ENCODE data around the gene AJAP1.

AJAP1 gene

DNA sequence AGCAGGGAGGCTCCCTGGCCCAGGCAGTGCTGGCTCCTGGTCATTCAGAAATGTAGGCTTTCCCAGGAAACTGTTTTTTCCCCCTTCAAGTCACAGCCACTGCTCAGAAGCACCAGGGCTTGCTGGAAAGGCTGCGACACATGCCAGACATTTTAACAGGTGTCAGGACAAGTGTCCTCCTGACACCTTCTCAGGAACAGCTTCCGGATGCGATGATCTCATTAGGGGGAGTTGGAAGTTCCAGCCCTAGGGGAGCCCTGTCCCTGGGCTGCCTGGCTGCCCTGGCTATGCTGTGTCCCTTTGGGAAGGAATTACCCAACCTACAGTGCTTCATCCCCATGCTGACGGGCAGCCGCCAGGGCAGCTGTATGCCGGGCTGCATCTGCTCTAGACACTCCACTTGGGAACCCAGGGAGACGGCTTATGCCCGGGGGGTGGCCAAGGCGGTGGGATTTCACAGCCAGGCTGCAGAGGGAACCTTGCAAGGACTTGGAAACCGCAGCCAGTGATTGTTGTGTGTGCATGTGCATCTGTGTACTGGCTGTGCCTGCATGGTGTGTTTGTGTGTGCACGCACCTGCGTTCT is 41.8 kb downstream of the AJAP1 start:
- TF ChIP-seq, protein P1, sequence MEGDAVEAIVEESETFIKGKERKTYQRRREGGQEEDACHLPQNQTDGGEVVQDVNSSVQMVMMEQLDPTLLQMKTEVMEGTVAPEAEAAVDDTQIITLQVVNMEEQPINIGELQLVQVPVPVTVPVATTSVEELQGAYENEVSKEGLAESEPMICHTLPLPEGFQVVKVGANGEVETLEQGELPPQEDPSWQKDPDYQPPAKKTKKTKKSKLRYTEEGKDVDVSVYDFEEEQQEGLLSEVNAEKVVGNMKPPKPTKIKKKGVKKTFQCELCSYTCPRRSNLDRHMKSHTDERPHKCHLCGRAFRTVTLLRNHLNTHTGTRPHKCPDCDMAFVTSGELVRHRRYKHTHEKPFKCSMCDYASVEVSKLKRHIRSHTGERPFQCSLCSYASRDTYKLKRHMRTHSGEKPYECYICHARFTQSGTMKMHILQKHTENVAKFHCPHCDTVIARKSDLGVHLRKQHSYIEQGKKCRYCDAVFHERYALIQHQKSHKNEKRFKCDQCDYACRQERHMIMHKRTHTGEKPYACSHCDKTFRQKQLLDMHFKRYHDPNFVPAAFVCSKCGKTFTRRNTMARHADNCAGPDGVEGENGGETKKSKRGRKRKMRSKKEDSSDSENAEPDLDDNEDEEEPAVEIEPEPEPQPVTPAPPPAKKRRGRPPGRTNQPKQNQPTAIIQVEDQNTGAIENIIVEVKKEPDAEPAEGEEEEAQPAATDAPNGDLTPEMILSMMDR (IDR thresholded peaks at IDR 0.05; ENCODE audit: low read depth, low read length), result no peak
- H3K4me3 ChIP-seq (ENCODE audit: low read depth, low read length), result no peak overlapping the region

DNA sequence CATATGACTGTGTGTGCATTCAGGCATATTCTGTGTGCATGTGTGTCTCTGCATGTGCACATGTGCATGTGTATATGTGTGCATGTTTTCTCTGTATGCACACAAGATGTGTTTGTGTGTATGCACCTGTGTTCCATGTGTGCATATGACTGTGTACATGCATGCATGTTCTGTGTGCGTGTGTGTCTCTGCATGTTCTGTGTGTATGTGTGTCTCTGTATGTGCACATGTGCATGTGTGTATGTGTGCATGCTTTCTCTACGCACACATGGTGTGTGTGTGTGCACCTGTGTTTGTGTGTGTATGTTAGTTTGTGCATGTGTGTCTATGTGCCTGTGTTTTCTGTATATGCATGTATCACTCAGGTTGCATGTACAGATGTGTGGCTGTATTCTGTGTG is 42.3 kb downstream of the AJAP1 start:
- H3K4me3 ChIP-seq (ENCODE audit: low read depth, low read length), result no peak overlapping the region
- TF ChIP-seq, protein P1 (IDR thresholded peaks at IDR 0.05; ENCODE audit: low read depth, low read length), result no peak

DNA sequence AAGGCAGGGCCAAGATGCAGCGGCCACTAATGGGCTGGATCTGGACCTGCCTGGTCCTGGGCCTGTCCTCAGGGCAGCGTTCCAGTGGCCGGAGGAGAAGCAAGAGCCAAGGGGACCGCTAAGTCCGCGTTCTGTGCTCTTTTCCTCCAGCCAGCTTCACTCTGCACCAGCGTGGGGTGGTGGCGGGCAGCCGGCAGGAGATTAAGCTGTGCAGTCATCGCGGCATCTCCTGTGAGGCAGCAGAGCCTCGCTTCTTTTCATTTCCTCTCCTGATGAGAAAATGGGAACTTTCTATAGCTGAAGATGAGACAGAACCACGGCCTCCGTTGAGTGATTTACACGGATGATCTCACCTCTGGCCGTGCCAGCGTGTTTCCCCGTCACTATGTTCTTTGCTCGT is 43.4 kb downstream of the AJAP1 start:
- no peak overlapping the region for H3K4me3 ChIP-seq (ENCODE audit: low read depth, low read length)
- TF ChIP-seq, protein P1 (IDR thresholded peaks at IDR 0.05; ENCODE audit: low read depth, low read length), result no peak

DNA sequence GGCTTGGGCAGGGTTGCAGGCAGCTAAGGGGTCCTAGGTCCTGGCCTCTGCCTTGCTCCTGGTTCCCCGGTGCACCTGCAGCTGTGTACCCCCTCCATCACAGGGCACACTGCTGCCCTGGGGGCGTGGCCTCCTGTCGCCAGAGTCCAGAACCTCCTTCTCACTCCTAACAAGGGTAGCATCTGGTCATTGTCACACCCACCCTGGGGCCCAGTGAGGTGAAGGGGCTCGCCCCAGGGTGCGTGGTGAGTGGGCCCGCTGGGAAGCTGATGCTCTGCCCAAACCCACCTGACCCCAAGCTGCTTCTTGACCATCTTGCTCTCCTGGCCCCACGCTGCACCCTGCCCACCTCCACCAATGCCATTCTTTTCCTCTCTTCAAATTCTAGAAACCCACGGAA is 44.5 kb downstream of the AJAP1 start:
- TF ChIP-seq, protein P1 (IDR thresholded peaks at IDR 0.05; ENCODE audit: low read depth, low read length), result no peak
- no peak overlapping the region for H3K4me3 ChIP-seq (ENCODE audit: low read depth, low read length)

DNA sequence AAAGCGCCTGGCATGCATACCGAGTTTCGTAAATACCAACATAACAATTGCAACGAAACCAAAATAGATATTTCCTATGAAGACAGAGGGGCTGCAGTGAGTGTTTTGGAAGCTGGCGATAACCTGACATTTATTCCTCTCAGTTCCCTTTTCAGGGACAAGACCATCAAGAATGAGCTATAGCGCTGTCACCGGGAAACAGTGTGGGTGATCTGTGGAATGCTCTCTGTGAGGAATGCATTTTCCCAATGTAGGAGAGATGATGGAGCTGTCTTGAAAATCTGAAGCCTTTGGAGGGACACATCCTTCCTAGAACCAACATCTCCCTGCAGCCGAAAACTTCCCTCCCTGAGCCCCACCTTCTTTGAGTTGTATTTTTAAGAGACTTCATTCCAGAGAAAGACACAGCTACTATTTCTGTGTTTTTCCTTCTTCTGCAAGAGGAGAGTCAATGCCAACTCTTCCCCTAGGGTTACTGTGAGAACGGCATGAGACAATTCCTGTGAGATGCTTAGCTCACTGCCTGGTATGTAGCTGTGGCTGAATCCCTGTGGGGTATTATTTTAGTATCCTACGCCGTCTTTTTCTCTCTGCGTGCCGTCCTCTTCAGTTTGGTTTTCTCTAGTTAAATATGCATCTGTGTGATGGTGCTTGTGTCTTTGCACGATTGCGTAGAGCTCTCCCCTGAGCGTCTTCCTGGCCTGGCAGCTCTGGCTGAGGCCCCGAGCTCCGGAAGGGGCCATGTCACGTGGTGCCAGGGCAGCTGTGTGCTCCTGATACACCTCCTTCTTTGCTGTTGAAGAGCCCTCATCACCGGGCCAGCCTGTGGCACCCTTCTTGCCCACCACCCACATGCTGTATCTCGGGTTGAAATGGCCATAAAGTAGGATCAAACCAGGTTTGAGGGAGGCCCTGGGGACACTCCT is 45.2 kb downstream of the AJAP1 start:
- TF ChIP-seq, protein P1 (IDR thresholded peaks at IDR 0.05; ENCODE audit: low read depth, low read length), result no peak
- no peak overlapping the region for H3K4me3 ChIP-seq (ENCODE audit: low read depth, low read length)

DNA sequence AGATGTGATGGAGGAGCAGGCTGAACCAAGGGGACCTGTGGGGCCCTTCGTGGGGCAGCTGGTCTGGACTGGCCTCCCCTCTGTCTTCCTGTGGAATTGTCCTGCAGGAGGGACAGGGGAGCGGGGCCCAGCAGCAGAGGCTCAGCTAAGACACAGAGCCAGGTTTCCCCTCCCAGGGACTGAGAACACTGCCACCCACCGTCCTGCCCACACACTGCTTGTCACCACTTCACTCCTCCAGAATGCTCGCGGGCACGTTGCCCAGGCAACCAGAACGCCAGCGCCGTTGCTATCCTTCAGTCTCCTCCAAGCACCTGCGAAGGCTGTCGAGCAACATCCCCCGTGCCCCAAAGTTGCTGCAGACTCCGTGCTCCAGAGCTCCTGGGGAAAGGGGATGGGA is 46.4 kb downstream of the AJAP1 start:
- TF ChIP-seq, protein P1 (IDR thresholded peaks at IDR 0.05; ENCODE audit: low read depth, low read length), result no peak
- H3K4me3 ChIP-seq (ENCODE audit: low read depth, low read length), result no peak overlapping the region

DNA sequence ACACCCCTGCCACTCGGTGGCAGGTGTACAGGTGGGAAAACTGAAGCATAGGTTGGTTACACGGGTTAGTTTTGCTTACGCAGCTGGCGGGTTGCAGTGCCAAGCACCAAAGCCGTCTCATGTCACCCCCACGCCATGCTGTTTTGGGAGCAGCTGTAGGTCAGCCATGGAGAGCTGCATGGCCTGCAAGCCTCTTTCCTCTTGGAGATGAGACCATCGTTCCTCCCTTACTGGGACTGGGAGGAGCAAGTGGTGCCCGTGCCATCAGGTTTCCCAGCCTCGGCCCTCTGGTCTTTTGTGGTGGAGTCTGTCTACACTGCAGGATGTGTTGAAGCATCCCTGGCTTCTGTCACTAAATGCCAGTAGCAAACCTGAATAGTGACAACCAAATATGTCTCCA is 46.9 kb downstream of the AJAP1 start:
- H3K4me3 ChIP-seq (ENCODE audit: low read depth, low read length), result no peak overlapping the region
- TF ChIP-seq, protein P1 (IDR thresholded peaks at IDR 0.05; ENCODE audit: low read depth, low read length), result no peak
